ENCODE measurements around the gene ZNF280D. TPM values are rescaled to one million over a fixed set of nuclear protein-coding genes. Genes with fewer than 3 reads are reported as not detected.

Gene ZNF280D
- total RNA-seq, 1 donor from 2014 or later, result 18.0 TPM

DNA sequence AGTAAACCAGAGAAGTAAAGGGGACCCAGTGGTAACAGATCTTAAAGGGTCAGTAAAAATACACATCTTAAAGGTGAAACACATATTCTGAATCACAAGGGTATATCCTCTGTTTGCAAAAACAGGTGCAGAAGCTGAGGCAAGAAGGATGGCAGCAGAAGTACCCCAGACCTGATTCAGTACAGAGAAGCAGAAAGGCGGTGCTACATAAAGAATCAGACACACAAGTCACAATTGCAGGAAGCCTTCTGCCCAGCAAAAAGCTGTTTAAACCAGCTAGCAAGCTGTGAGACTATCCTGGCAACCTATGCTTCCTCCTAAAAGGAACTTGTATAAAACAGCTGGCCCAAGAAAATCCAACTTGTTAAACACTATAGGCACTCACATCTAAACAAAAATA is 49.4 kb downstream of the ZNF280D start:
- Mint-ChIP-seq H3K4me3 (no peak overlapping the region), H3K9me3 (no peaks in the 10 kb centered on the region), H3K4me1 (ENCODE audit: unreplicated experiment) (no peaks in the 10 kb centered on the region), H3K36me3 (no peaks in the 10 kb centered on the region), H3K27ac (no peak overlapping the region), H3K27me3 (no peaks in the 10 kb centered on the region)
- DNase-seq (ENCODE audit: extremely low spot score, unreplicated experiment), result no peak
- no peak for TF ChIP-seq CTCF (conservative IDR thresholded peaks at IDR 0.05)

DNA sequence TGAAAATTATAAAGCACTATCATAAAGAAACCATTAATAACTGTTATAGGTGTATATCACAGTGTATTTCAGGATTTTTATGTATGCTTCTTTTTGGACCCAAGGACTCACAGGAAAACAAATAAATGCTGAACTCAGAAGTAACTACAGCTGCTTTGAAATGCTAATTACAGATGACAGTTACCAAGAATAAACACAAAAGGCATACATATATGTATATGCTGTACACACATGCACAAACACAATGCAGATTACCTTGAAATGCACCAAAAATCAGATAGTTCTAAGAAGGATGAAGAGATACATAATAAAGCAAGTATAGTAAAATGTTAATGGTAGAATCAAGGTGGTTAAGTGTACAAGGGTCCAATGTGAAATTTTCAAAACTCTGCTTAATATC is 52.2 kb downstream of the ZNF280D start:
- no peak overlapping the region for H3K27ac Mint-ChIP-seq
- no peak for DNase-seq (ENCODE audit: extremely low spot score, unreplicated experiment)
- H3K4me1 Mint-ChIP-seq (ENCODE audit: unreplicated experiment), result no peaks in the 10 kb centered on the region
- TF ChIP-seq CTCF (conservative IDR thresholded peaks at IDR 0.05), result no peak
- no peaks in the 10 kb centered on the region for H3K27me3 Mint-ChIP-seq
- no peaks in the 10 kb centered on the region for H3K9me3 Mint-ChIP-seq
- no peak overlapping the region for H3K4me3 Mint-ChIP-seq
- H3K36me3 Mint-ChIP-seq, result no peaks in the 10 kb centered on the region

DNA sequence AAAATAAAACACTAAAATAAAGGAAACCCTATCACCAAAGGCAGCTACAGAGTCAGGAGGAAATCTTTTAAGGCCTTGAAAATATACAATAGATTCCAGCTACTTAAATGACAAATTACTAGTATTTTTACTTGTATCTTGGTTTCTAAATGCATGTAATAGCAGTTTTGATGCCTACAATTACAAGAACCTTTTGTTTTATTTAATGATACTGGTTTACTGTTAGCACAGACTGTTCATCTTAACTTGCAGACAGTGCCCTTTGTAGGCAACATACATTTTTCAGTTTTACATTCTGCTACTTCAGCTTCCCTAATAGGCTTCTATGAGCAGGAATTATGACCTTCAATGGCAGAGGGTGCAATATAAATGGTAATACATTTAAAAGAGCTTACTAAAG is 54.1 kb downstream of the ZNF280D start:
- no peak for DNase-seq (ENCODE audit: extremely low spot score, unreplicated experiment)
- Mint-ChIP-seq H3K9me3 (no peaks in the 10 kb centered on the region), H3K36me3 (no peaks in the 10 kb centered on the region), H3K27me3 (no peaks in the 10 kb centered on the region), H3K27ac (no peak overlapping the region), H3K4me1 (ENCODE audit: unreplicated experiment) (no peaks in the 10 kb centered on the region), H3K4me3 (no peak overlapping the region)
- no peak for TF ChIP-seq CTCF (conservative IDR thresholded peaks at IDR 0.05)

- Mint-ChIP-seq H3K4me3 (no peak overlapping the region), H3K4me1 (ENCODE audit: unreplicated experiment) (no peaks in the 10 kb centered on the region), H3K27ac (no peak overlapping the region), H3K36me3 (peaks cover 4% of the 10 kb centered on the region), H3K9me3 (no peaks in the 10 kb centered on the region), H3K27me3 (no peaks in the 10 kb centered on the region)
- no peak for TF ChIP-seq CTCF (conservative IDR thresholded peaks at IDR 0.05)
- DNase-seq (ENCODE audit: extremely low spot score, unreplicated experiment), result no peak
These were observed 54.7 kb downstream of the ZNF280D start for GRCh38 chr15:56678571-56678970.

GRCh38 chr15:56677271-56677670 is 56.0 kb downstream of the ZNF280D start:
- TF ChIP-seq CTCF (conservative IDR thresholded peaks at IDR 0.05), result no peak
- Mint-ChIP-seq H3K4me1 (ENCODE audit: unreplicated experiment) (no peaks in the 10 kb centered on the region), H3K27ac (no peak overlapping the region), H3K4me3 (no peak overlapping the region), H3K9me3 (no peaks in the 10 kb centered on the region), H3K36me3 (peaks cover 4% of the 10 kb centered on the region), H3K27me3 (no peaks in the 10 kb centered on the region)
- DNase-seq (ENCODE audit: extremely low spot score, unreplicated experiment), result no peak

DNA sequence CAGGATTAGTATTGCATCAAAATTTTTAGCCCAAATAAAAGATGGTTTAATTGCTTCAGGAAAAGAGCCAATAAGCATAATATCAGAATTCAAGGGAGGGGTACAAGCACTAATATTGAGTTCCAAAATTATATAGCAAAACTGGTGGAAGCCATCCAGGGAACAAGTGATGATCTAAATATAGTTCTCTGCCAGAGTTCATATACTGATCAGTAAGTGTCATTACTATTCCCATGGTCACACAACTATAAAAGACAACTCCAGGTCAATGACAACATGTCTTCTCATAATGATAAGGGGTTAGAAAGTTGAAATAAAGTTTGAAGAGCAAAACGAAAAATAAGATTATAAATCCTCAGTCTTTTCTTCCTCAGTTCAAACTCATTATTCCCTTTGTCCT is 57.4 kb downstream of the ZNF280D start:
- Mint-ChIP-seq H3K27me3 (no peaks in the 10 kb centered on the region), H3K4me1 (ENCODE audit: unreplicated experiment) (no peaks in the 10 kb centered on the region), H3K27ac (no peak overlapping the region), H3K4me3 (no peak overlapping the region), H3K36me3 (peaks cover 4% of the 10 kb centered on the region), H3K9me3 (no peaks in the 10 kb centered on the region)
- TF ChIP-seq CTCF (conservative IDR thresholded peaks at IDR 0.05), result no peak
- no peak for DNase-seq (ENCODE audit: extremely low spot score, unreplicated experiment)
